SK-N-SH (cell line): ENCODE measurements around the gene CENATAC.

Experiments used
- EP300 ChIP-seq, 2 experiments: IDR thresholded peaks; 2 replicates each; pipeline versions ENCODE4 v1.4.0 to v1.6.1; 2012; ENCODE audit warnings: borderline replicate concordance in 1 of 2, low read depth in 1 of 2, low read length in 1 of 2
- EZH2phosphoT487 ChIP-seq: fragments of 200-600 bp; sonication (generic); IDR thresholded peaks from 2 replicates; pipeline ENCODE4 v1.6.1; 2017; ENCODE audit warnings: low read depth, mixed run types, mild to moderate bottlenecking, antibody characterized with exemption, moderate library complexity, borderline replicate concordance
- FOXJ3 ChIP-seq: sonication (generic); formaldehyde crosslinking; IDR thresholded peaks from 2 replicates; pipeline ENCODE4 v1.5.1; 2020; ENCODE audit warnings: mild to moderate bottlenecking, missing genetic modification reagents
- GABPA ChIP-seq: IDR thresholded peaks from 2 replicates; pipeline ENCODE4 v1.4.0; 2012; ENCODE audit warnings: low read depth, mild to moderate bottlenecking
- JUND ChIP-seq: IDR thresholded peaks from 2 replicates; pipeline ENCODE4 v1.4.0; 2012
- POLR2AphosphoS5 ChIP-seq: IDR thresholded peaks from 2 replicates; pipeline ENCODE4 v1.6.1; 2012; ENCODE audit warnings: low read depth, low read length
- RCOR1 ChIP-seq: fragments of 150-350 bp; IDR thresholded peaks from 2 replicates; pipeline ENCODE4 v1.6.1; 2017; ENCODE audit warnings: antibody characterized with exemption, low read length
- RFX5 ChIP-seq: IDR thresholded peaks from 2 replicates; pipeline ENCODE4 v1.6.1; 2012; ENCODE audit warnings: mild to moderate bottlenecking, improper control_type of control experiment, low read length
- RXRA ChIP-seq: IDR thresholded peaks from 2 replicates; pipeline ENCODE4 v1.4.0; 2012; ENCODE audit warnings: low read depth, mild to moderate bottlenecking, borderline replicate concordance
- SIN3A ChIP-seq: IDR thresholded peaks from 2 replicates; pipeline ENCODE4 v1.6.1; 2012; ENCODE audit warnings: low read depth, mild to moderate bottlenecking, low read length, moderate library complexity, borderline replicate concordance
- TF ChIP-seq, protein P1 (sequence below): fragments of 200-600 bp; sonication (generic); IDR thresholded peaks from 2 replicates; pipeline ENCODE4 v1.6.1; 2017; ENCODE audit warnings: antibody characterized with exemption, mild to moderate bottlenecking, moderate library complexity
- TF ChIP-seq, protein P2 (sequence below): IDR thresholded peaks from 2 replicates; pipeline ENCODE4 v1.6.1; 2012; ENCODE audit warnings: mild to moderate bottlenecking, low read depth, low read length, moderate library complexity
- TF ChIP-seq, protein P3 (sequence below): fragments of 150-350 bp; IDR thresholded peaks from 2 replicates; pipeline ENCODE4 v1.6.1; 2017; ENCODE audit warnings: antibody characterized with exemption, low read length, low read depth, borderline replicate concordance
- TF ChIP-seq, protein P4 (sequence below): IDR thresholded peaks from 2 replicates; pipeline ENCODE4 v1.4.0; 2012; ENCODE audit warnings: low read depth

DNA sequence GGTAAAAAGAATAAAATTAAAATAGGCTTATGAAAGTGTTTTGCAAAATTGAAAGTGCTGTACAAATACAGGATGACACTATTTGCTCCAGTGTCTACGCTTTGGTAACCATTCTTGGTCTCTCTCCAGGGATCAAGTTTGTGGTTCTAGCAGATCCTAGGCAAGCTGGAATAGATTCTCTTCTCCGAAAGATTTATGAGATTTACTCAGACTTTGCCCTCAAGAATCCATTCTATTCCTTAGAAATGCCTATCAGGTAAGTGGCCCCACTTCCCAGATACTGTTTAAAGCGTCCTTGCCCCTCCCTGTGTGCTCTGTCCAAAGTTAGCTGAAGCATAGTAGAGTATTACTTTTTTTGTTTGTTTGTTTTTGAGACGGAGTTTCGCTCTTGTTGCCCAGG is 23.7 kb downstream of the CENATAC start:
- TF ChIP-seq GABPA, result no peak
- no peak for TF ChIP-seq FOXJ3 (CRISPR knock-in tag)
- no peak for TF ChIP-seq JUND
- TF ChIP-seq SIN3A, result no peak
- TF ChIP-seq, protein P1, sequence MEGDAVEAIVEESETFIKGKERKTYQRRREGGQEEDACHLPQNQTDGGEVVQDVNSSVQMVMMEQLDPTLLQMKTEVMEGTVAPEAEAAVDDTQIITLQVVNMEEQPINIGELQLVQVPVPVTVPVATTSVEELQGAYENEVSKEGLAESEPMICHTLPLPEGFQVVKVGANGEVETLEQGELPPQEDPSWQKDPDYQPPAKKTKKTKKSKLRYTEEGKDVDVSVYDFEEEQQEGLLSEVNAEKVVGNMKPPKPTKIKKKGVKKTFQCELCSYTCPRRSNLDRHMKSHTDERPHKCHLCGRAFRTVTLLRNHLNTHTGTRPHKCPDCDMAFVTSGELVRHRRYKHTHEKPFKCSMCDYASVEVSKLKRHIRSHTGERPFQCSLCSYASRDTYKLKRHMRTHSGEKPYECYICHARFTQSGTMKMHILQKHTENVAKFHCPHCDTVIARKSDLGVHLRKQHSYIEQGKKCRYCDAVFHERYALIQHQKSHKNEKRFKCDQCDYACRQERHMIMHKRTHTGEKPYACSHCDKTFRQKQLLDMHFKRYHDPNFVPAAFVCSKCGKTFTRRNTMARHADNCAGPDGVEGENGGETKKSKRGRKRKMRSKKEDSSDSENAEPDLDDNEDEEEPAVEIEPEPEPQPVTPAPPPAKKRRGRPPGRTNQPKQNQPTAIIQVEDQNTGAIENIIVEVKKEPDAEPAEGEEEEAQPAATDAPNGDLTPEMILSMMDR, result no peak
- TF ChIP-seq, protein P2, sequence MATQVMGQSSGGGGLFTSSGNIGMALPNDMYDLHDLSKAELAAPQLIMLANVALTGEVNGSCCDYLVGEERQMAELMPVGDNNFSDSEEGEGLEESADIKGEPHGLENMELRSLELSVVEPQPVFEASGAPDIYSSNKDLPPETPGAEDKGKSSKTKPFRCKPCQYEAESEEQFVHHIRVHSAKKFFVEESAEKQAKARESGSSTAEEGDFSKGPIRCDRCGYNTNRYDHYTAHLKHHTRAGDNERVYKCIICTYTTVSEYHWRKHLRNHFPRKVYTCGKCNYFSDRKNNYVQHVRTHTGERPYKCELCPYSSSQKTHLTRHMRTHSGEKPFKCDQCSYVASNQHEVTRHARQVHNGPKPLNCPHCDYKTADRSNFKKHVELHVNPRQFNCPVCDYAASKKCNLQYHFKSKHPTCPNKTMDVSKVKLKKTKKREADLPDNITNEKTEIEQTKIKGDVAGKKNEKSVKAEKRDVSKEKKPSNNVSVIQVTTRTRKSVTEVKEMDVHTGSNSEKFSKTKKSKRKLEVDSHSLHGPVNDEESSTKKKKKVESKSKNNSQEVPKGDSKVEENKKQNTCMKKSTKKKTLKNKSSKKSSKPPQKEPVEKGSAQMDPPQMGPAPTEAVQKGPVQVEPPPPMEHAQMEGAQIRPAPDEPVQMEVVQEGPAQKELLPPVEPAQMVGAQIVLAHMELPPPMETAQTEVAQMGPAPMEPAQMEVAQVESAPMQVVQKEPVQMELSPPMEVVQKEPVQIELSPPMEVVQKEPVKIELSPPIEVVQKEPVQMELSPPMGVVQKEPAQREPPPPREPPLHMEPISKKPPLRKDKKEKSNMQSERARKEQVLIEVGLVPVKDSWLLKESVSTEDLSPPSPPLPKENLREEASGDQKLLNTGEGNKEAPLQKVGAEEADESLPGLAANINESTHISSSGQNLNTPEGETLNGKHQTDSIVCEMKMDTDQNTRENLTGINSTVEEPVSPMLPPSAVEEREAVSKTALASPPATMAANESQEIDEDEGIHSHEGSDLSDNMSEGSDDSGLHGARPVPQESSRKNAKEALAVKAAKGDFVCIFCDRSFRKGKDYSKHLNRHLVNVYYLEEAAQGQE, result no peak
- TF ChIP-seq RFX5, result no peak
- TF ChIP-seq RXRA, result no peak
- no peak for TF ChIP-seq EP300 (IDR thresholded peaks at IDR 0.05; ENCODE audit: borderline replicate concordance in 1 of 2, low read depth in 1 of 2, low read length in 1 of 2)
- TF ChIP-seq, protein P3, sequence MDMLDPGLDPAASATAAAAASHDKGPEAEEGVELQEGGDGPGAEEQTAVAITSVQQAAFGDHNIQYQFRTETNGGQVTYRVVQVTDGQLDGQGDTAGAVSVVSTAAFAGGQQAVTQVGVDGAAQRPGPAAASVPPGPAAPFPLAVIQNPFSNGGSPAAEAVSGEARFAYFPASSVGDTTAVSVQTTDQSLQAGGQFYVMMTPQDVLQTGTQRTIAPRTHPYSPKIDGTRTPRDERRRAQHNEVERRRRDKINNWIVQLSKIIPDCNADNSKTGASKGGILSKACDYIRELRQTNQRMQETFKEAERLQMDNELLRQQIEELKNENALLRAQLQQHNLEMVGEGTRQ, result no peak
- TF ChIP-seq POLR2AphosphoS5, result no peak
- TF ChIP-seq, protein P4, sequence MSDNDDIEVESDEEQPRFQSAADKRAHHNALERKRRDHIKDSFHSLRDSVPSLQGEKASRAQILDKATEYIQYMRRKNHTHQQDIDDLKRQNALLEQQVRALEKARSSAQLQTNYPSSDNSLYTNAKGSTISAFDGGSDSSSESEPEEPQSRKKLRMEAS, result no peak
- TF ChIP-seq EZH2phosphoT487, result no peak
- TF ChIP-seq RCOR1, result no peak
